ENCODE results near the gene C22orf39. TPM values are rescaled to one million over a fixed set of nuclear protein-coding genes. Genes with fewer than 3 reads are reported as not detected.

C22orf39 gene
- total RNA-seq, 6 experiments from 2014 or later, result 9.8 to 15.7 (median 12.5) TPM

DNA sequence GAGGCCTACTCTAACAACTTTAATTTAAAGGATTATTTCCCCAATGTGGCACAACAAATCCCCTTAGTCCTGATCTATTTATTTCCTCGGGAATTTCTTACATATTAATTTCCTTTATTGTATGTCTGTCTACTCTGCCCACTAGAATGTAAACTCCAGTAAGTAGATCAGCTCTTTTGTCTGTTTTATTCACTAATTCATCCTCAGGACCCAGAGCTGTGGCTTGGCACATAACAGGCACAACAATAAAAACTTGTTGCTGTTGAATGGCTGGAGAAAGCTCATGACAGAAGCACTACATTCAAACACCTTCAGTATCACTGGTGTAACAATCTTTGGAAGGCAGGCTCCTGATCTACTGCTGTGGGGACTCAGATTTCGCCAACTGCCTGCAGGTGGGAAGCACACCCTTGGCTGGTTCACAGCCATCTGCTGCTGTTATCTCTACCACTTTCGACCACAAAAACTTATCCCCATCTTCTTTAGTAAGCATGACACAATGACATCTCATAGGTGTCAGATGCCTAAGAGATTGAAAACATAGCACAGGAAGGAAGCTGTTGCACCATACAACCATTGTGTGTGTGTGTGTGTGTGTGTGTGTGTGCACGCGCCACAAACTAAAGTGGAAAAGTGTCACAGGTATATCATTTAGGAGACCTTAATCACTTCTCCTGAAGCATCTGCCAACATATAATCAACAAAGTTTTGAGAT is 27.9 kb downstream of the C22orf39 start:
- intact Hi-C loops (cut with DNase I), result no loop called here

DNA sequence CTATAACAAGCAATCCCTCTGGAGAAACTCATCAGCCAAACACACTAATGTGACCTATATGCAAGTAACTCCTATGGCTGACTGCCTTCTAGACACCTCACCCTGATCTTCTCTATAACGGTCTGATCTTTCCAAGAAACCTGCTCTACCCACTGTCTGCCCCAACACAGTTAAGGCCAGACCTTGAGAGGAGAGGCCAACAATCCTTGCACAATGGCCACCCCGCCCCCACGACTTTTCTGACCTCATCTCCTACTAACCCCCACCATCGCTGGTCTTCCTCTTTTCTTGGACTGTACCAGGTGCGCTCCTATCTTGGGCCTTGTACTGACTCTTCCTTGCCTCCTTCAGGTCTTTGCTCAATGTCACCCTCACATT is 28.4 kb downstream of the C22orf39 start:
- Histone ChIP-seq H3K36me3 (no peaks in the 10 kb centered on the region), H3K27me3 (no peaks in the 10 kb centered on the region), H3K4me1 (peaks cover 0 to 32% (median 3%) of the 10 kb centered on the region in 4 donors), H3K4me3 (no peak overlapping the region), H3K9me3 (no peaks in the 10 kb centered on the region), H3K27ac (no peak overlapping the region)
- 53% methylated on average over 5 of the region's 5 CpGs for whole genome bisulfite sequencing (ENCODE audit: insufficient coverage, low coverage, low lambda C conversion rate, missing lambda C conversion rate)
- ATAC-seq (peak; percentile 39 to 54 (median 45)), DNase-seq (peak in 2 of 3 donors; percentile 29 to 56)
- TF ChIP-seq POLR2A (IDR thresholded peaks at IDR 0.05), result no peak
- TF ChIP-seq, protein P1, sequence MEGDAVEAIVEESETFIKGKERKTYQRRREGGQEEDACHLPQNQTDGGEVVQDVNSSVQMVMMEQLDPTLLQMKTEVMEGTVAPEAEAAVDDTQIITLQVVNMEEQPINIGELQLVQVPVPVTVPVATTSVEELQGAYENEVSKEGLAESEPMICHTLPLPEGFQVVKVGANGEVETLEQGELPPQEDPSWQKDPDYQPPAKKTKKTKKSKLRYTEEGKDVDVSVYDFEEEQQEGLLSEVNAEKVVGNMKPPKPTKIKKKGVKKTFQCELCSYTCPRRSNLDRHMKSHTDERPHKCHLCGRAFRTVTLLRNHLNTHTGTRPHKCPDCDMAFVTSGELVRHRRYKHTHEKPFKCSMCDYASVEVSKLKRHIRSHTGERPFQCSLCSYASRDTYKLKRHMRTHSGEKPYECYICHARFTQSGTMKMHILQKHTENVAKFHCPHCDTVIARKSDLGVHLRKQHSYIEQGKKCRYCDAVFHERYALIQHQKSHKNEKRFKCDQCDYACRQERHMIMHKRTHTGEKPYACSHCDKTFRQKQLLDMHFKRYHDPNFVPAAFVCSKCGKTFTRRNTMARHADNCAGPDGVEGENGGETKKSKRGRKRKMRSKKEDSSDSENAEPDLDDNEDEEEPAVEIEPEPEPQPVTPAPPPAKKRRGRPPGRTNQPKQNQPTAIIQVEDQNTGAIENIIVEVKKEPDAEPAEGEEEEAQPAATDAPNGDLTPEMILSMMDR (IDR thresholded peaks at IDR 0.05), result no peak
- intact Hi-C loops (cut with DNase I), result no loop called here

More for the DNA sequence above, 27.9 kb downstream of the C22orf39 start:
- TF ChIP-seq, protein P1 (IDR thresholded peaks at IDR 0.05), result no peak
- TF ChIP-seq POLR2A (IDR thresholded peaks at IDR 0.05), result no peak
- Histone ChIP-seq H3K4me1 (peaks cover 0 to 37% (median 6%) of the 10 kb centered on the region in 4 donors), H3K27ac (no peak overlapping the region), H3K4me3 (no peak overlapping the region), H3K27me3 (no peaks in the 10 kb centered on the region), H3K36me3 (no peaks in the 10 kb centered on the region), H3K9me3 (no peaks in the 10 kb centered on the region)
- no peak for DNase-seq
- 59% methylated on average over 3 of the region's 5 CpGs for WGBS (ENCODE audit: insufficient coverage, low coverage, low lambda C conversion rate, missing lambda C conversion rate)
- ATAC-seq, result peak; percentile 17 to 37 (median 25)

DNA sequence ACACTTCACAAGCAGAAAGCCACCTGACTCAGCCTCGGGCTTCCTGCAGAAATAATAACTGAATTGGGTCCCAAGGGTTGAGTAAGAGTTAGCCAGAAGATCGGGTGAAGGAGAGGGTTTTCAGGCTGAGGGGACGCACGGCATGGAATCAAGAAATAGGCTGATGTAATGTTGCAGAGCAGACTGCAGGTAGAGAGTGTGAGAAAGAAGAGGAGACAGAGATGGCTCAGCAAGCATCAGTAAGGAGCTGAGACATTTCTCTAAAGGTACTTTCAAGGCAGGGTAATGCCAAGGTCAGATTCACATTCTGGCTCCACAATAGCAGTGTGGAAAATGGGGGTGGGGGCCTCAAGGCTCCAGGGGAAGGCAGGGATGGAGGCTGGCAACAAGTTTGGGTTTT is 34.6 kb downstream of the C22orf39 start:
- H3K27me3 ChIP-seq, result no peaks in the 10 kb centered on the region
- no peak for ATAC-seq
- DNase-seq, result no peak
- 83% methylated on average over 4 of the region's 4 CpGs for WGBS (ENCODE audit: insufficient coverage, low coverage, low lambda C conversion rate, missing lambda C conversion rate)
- no peaks in the 10 kb centered on the region for H3K9me3 ChIP-seq
- H3K36me3 ChIP-seq, result peaks cover 0 to 23% (median 6%) of the 10 kb centered on the region in 4 donors
- TF ChIP-seq POLR2A (IDR thresholded peaks at IDR 0.05), result no peak
- TF ChIP-seq, protein P1 (IDR thresholded peaks at IDR 0.05), result no peak
- no peak overlapping the region for H3K27ac ChIP-seq
- intact Hi-C loops (cut with DNase I), result no loop called here
- peaks cover 0 to 7% (median 0%) of the 10 kb centered on the region in 4 donors for H3K4me1 ChIP-seq
- no peak overlapping the region for H3K4me3 ChIP-seq

DNA sequence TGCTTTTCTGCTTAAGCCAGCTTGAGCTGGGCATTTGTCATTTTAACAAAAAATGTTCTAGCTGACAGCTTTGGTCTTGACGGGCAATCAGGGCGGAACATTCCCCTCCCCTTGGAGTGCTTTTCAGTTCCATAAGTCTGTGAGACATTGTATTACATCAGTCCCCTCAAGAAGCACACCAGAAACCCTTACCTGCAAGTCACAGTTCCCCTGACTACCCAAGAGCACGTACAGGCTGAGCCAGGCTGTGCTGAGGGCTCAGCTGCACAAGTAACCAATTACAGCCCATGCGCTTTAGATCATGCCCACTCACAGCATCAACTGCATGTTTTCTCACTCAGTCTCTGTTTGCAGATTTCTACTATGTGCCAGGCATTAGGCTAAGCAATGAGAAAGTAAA is 35.0 kb downstream of the C22orf39 start:
- H3K9me3 ChIP-seq, result no peaks in the 10 kb centered on the region
- no peak overlapping the region for H3K4me3 ChIP-seq
- TF ChIP-seq, protein P1 (IDR thresholded peaks at IDR 0.05), result no peak
- no peak for TF ChIP-seq POLR2A (IDR thresholded peaks at IDR 0.05)
- DNase-seq (no peak), ATAC-seq (no peak)
- H3K36me3 ChIP-seq, result peaks cover 0 to 28% (median 10%) of the 10 kb centered on the region in 4 donors
- no peak overlapping the region for H3K27ac ChIP-seq
- H3K4me1 ChIP-seq, result peaks cover 0 to 7% (median 0%) of the 10 kb centered on the region in 4 donors
- no peaks in the 10 kb centered on the region for H3K27me3 ChIP-seq
- 77% methylated on average over 4 of the region's 4 CpGs for WGBS (ENCODE audit: insufficient coverage, low coverage, low lambda C conversion rate, missing lambda C conversion rate)
- intact Hi-C loops (cut with DNase I), result no loop called here
